GM19328 (cell line): ENCODE measurements around the gene WDR74.
"Not testable (repeated sequence)": the region's sequence is repeated elsewhere in the genome, so short reads cannot be mapped to it uniquely, and the experiment has no call there.

ENCODE experiments used
- ATAC-seq: cut with Tn5 transposase; IDR thresholded peaks from one replicate; pipeline ENCODE4 v1.9.1; 2021; ENCODE audit warnings: mild to moderate bottlenecking, moderate library complexity; ENCODE audit not compliant: unreplicated experiment

WDR74 gene

GRCh38 chr11:62842171-62842741, 2.9 kb upstream of the WDR74 start:
- no peak for ATAC-seq

DNA sequence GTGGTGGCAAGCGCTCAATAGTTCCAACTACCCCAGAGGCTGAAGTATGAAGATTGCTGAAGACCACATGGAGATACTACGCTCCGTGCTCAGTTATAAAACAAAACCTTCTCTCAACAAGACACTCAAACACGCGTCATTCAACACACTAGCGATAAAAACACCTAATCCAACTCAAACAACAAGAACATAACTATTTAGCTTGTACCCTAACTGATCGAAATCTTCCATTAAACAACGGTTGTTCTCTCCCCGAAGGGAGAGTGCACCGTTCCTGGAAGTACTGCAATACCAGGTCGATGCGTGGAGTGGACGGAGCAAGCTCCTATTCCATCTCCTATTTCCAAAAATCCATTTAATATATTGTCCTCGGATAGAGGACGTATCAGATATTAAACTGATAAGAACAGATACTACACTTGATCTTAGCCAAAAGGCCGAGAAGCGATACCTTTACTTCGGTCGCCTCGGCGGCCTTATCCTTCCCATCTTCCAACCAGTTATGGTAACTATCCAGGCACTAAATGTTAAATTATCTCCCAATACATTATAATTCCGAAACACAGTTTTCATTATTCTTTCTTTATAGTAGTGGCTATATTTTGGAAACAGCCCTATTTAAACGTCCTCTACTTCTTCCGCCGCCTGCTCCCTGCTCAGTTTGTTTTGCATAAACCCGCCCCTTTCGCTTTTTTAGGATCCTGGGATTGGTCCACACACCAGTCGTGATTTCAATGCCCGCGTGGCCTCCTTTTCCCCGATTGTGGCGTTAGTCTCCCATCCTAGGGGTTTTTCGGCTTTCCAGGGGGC, 2.2 kb upstream of the WDR74 start:
- peak; percentile 60 for ATAC-seq

DNA sequence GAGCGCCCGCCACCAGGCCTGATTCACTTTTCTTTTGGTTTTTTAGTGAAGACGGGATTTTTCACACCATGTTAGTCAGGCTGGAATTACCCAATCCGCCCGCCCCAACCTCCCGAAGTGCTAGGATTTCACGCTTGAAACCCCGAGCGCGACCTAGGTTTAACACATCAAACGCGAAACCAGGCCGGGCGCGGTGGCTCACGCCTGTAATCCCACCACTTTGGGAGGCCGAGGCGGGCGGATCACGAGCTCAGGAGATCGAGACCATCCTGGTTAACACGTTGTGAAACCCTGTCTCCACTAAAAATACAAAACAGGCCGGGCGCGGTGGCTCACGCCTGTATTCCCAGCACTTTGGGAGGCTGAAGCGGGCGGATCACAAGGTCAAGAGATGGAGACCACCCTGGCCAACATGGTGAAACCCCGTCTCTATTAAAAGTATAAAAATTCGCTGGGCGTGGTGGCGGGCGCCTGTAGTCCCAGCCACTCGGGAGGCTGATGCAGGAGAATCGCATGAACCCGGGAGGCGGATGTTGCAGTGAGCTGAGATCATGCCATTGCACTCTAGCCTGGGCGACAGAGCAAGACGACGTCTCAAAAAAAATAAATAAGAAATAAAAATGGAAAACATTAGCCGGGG, 1.5 kb upstream of the WDR74 start:
- not testable (repeated sequence) for ATAC-seq

DNA sequence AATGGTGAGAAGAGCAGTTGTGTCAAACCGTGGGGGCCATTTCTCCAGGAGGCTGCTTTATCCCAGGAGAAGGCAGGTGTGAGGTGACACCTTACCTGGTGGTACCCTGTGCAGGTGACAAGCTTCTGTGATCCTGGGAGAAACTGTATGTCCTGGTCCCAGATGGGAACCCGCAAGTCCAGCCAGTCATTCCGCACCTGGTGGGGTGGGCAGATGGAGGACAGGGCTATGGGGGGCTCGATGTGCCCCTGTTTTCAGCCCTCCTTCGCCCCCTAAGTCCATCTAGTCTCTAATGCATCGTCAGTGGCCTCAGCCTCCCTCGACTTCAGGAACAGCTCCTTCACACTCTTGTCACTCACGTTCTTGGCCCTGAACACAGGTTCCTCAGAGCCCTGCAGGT, 4.1 kb downstream of the WDR74 start:
- ATAC-seq: no peak

- ATAC-seq: no peak
Measured at GRCh38 chr11:62832336-62833234, 6.8 kb downstream of the WDR74 start, which contains the start of gene TEX54. Gene TEX54 (minus strand): TSS chr11:62832841.

GRCh38 chr11:62831520-62832335, 7.7 kb downstream of the WDR74 start, which contains the start of gene STX5:
Gene STX5 (minus strand): TSS chr11:62832051. CDS start chr11:62831243, 808 bp downstream.
- peak; percentile 89 for ATAC-seq

GRCh38 chr11:62830904-62831519, 8.4 kb downstream of the WDR74 start:
- no peak for ATAC-seq

- not testable (repeated sequence) for ATAC-seq
Measured at GRCh38 chr11:62828130-62828529, 11.3 kb downstream of the WDR74 start.

DNA sequence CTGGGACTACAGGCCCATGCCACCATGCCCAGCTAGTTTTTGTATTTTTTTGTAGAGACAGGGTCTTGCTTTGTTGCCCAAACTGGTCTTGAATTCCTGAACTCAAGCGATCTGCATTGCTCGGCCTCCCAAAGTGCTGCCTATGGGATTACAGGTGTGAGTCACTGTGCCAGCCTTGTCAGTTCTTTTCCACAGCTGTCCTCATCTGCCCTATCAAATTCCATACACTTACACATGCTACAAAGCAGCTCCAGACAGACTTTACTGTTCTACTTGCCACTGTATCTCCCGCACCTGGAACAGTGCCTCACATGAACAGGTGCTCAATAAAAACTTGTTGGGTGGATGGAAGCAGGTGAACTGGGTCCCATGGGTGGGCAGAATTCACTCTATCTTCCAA, 15.7 kb downstream of the WDR74 start:
- ATAC-seq: no peak

DNA sequence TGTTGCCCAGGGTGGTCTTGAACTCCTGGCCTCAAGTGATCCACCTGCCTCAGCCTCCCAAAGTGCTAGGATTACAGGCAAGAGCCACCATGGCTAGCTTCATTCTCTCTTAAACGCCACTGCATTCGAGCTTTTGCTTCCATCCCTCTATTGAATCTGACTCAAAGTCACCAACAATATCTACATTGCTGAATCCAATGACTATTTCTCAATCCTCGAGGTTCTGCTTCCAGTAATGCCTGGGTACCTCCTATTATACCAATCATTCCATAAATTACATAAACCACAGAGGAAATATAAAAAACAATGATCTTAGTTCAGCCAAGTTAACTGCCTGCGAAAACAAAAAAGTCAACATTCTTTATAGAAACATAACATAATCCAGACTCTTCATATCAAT, 22.3 kb downstream of the WDR74 start:
- ATAC-seq: no peak

GRCh38 chr11:62816557-62816956, 22.8 kb downstream of the WDR74 start:
- ATAC-seq: no peak

- ATAC-seq: no peak
Measured at GRCh38 chr11:62811659-62812058, 27.7 kb downstream of the WDR74 start.

- no peak for ATAC-seq
Measured at GRCh38 chr11:62810748-62811147, 28.6 kb downstream of the WDR74 start.

DNA sequence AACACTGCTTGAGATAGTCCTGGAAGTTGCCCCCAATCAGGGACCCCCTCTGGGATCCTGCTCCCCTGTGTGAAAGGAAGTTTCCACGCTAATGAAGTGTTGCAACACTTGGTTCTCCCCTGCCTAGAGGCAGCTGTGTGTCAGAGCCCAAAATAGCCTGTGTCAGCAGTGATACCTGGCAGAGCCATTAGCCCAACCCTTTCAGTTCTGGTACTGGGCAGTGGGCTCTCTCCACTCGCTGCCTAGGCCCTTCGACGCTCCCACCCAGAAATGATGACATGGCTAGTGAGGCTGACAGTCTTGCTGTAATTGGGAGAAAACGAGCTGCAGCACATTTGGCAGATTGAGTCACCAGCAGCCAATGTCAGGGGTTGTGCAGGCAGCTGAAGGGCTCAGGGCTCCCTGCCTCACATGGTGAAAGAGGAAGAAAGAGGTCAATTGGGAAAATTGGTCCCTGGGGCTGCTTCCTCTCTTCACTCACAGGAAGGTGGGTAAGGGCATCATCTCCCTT, 32.7 kb downstream of the WDR74 start:
- no peak for ATAC-seq

GRCh38 chr11:62805961-62806441, 33.4 kb downstream of the WDR74 start:
- ATAC-seq: no peak

DNA sequence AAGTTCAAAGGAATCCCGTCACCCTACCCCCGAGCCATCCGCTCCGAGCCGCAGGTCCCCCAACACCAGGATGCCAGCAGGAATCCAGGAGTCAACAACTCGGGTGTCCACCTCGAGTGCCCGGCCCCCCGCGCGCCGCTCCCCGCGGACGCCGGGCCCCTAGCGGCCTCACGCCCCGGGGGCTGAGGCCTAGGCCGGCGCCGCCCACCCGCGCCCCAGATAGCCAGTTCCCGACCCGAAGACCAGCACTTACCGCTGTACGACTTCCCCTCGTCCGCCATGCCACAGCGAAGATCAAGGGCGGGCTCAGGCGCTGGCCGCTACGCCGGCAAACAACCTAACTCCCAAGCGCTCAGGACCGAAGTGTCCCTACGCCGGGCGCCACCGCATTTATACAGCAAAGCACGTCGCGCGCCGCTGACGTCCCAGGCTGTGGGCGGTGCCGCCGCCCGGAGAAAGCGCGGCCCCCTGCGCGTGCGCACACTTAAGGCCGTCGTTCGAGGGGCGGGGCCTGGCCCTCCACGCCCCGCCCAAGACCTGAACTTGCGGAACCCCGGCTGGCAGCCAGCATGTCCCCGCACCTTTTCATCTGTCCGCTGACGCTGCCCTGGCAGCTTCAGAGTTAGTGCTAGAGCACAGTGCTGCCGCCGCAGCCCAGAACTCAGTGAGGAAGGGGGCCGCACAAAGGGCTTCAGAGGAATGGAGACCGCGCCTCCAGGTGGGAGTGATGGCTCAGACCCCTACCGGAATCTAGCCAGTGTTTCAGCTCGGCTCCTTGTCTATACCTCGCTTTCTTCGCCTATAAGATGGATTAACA, 34.1 kb downstream of the WDR74 start, which contains the start of gene NXF1:
Gene NXF1 (minus strand): TSS at position 365 of the 817 bp plus-strand sequence. CDS start 84 bp downstream, at position 281.
- ATAC-seq: peak; percentile 80

GRCh38 chr11:62804310-62805075, 34.9 kb downstream of the WDR74 start:
- ATAC-seq: no peak
